ENCODE results near the gene TRAK2. TPM values are rescaled to one million over a fixed set of nuclear protein-coding genes. Genes with fewer than 3 reads are reported as not detected.

Gene TRAK2
- total RNA-seq, 3 donors from 2014 or later (not counting 1 experiment from before 2014, with no cell fraction given), result 19.2 to 29.4 (median 26.2) TPM

GRCh38 chr2:201407265-201407664 lies 44.0 kb downstream of the TRAK2 start:
- H3K27me3 ChIP-seq (ENCODE audit: control insufficient read depth, insufficient read depth, low read length), result no peaks in the 10 kb centered on the region
- H3K4me1 ChIP-seq (ENCODE audit: control insufficient read depth, insufficient read depth, low read length), result no peaks in the 10 kb centered on the region
- ATAC-seq, result no peak
- no peaks in the 10 kb centered on the region for H3K9me3 ChIP-seq (ENCODE audit: control insufficient read depth, insufficient read depth, low read length)
- no peak for TF ChIP-seq CTCF (IDR thresholded peaks at IDR 0.05)
- DNase-seq, result no peak
- H3K27ac Mint-ChIP-seq, result no peak overlapping the region
- peaks cover 22 to 32% of the 10 kb centered on the region in 2 donors for H3K4me1 Mint-ChIP-seq
- no peaks in the 10 kb centered on the region for H3K27me3 Mint-ChIP-seq (ENCODE audit: low read depth in 2 of 2)
- H3K4me3 Mint-ChIP-seq, result no peak overlapping the region
- no peak overlapping the region for H3K4me3 ChIP-seq (ENCODE audit: low read length)
- peaks cover 6% of the 10 kb centered on the region for H3K36me3 ChIP-seq (ENCODE audit: control insufficient read depth, insufficient read depth, low read length)
- intact Hi-C loops (cut with micrococcal nuclease), result no loop called here
- 100% methylated on average over 2 of the region's 2 CpGs for WGBS (ENCODE audit: insufficient coverage)
- no peak overlapping the region for H3K27ac ChIP-seq (ENCODE audit: low read length)
- H3K9me3 Mint-ChIP-seq, result no peaks in the 10 kb centered on the region
- H3K36me3 Mint-ChIP-seq, result peaks cover 6% of the 10 kb centered on the region

GRCh38 chr2:201406077-201406662 lies 45.1 kb downstream of the TRAK2 start:
- no peak for TF ChIP-seq CTCF (IDR thresholded peaks at IDR 0.05)
- Histone ChIP-seq H3K4me1 (ENCODE audit: control insufficient read depth, insufficient read depth, low read length) (no peaks in the 10 kb centered on the region), H3K27ac (ENCODE audit: low read length) (no peak overlapping the region), H3K27me3 (ENCODE audit: control insufficient read depth, insufficient read depth, low read length) (no peaks in the 10 kb centered on the region), H3K4me3 (ENCODE audit: low read length) (no peak overlapping the region), H3K9me3 (ENCODE audit: control insufficient read depth, insufficient read depth, low read length) (no peaks in the 10 kb centered on the region), H3K36me3 (ENCODE audit: control insufficient read depth, insufficient read depth, low read length) (peaks cover 6% of the 10 kb centered on the region)
- H3K9me3 Mint-ChIP-seq, result no peaks in the 10 kb centered on the region
- no peak overlapping the region for H3K4me3 Mint-ChIP-seq
- no peak overlapping the region for H3K27ac Mint-ChIP-seq
- H3K4me1 Mint-ChIP-seq, result peaks cover 11 to 21% of the 10 kb centered on the region in 2 donors
- DNase-seq (no peak), ATAC-seq (no peak)
- H3K36me3 Mint-ChIP-seq, result peaks cover 1% of the 10 kb centered on the region
- WGBS (ENCODE audit: insufficient coverage), result 10% methylated on average over 2 of the region's 3 CpGs
- intact Hi-C loops (cut with micrococcal nuclease), result no loop called here
- no peaks in the 10 kb centered on the region for H3K27me3 Mint-ChIP-seq (ENCODE audit: low read depth in 2 of 2)

GRCh38 chr2:201404699-201405280 lies 46.5 kb downstream of the TRAK2 start:
- no peak for TF ChIP-seq CTCF (IDR thresholded peaks at IDR 0.05)

More at GRCh38 chr2:201404699-201405280, 46.5 kb downstream of the TRAK2 start:
- H3K9me3 ChIP-seq (ENCODE audit: control insufficient read depth, insufficient read depth, low read length), result no peaks in the 10 kb centered on the region
- DNase-seq, result no peak
- no peaks in the 10 kb centered on the region for H3K4me1 ChIP-seq (ENCODE audit: control insufficient read depth, insufficient read depth, low read length)
- peaks cover 6% of the 10 kb centered on the region for H3K36me3 ChIP-seq (ENCODE audit: control insufficient read depth, insufficient read depth, low read length)
- peaks cover 10 to 16% of the 10 kb centered on the region in 2 donors for H3K4me1 Mint-ChIP-seq
- no peaks in the 10 kb centered on the region for H3K27me3 ChIP-seq (ENCODE audit: control insufficient read depth, insufficient read depth, low read length)
- H3K9me3 Mint-ChIP-seq, result no peaks in the 10 kb centered on the region
- H3K27ac Mint-ChIP-seq, result peak overlapping the region in 1 of 2 donors; percentile 35
- 42% methylated on average over 3 of the region's 3 CpGs for WGBS (ENCODE audit: insufficient coverage)
- no peak overlapping the region for H3K4me3 ChIP-seq (ENCODE audit: low read length)
- no peaks in the 10 kb centered on the region for H3K36me3 Mint-ChIP-seq
- intact Hi-C loops (cut with micrococcal nuclease), result no loop called here
- ATAC-seq, result peak in 2 of 3 donors; percentile 27 to 54
- no peak overlapping the region for H3K4me3 Mint-ChIP-seq
- no peaks in the 10 kb centered on the region for H3K27me3 Mint-ChIP-seq (ENCODE audit: low read depth in 2 of 2)
- no peak overlapping the region for H3K27ac ChIP-seq (ENCODE audit: low read length)
